GM21825 (cell line): ENCODE results near the gene IFI6.
"Not testable (repeated sequence)": the region's sequence is repeated elsewhere in the genome, so short reads cannot be mapped to it uniquely, and the experiment has no call there.

ENCODE experiments used
- ATAC-seq: cut with Tn5 transposase; IDR thresholded peaks from one replicate; pipeline ENCODE4 v1.9.1; 2021; ENCODE audit warnings: mild to moderate bottlenecking, moderate library complexity; ENCODE audit not compliant: unreplicated experiment

Gene IFI6

GRCh38 chr1:27671964-27672749 lies at the start of gene IFI6:
IFI6 (minus strand) TSS chr1:27672192; CDS start chr1:27669314, 2,878 bp downstream.
- peak; percentile 77 for ATAC-seq

GRCh38 chr1:27719286-27720251 lies 47.6 kb upstream of the IFI6 start:
- no peak for ATAC-seq

GRCh38 chr1:27716262-27716895 lies 44.4 kb upstream of the IFI6 start:
- ATAC-seq: no peak

- ATAC-seq: no peak
Observed at GRCh38 chr1:27713869-27714513, 42.0 kb upstream of the IFI6 start.

GRCh38 chr1:27713139-27713725 lies 41.2 kb upstream of the IFI6 start:
- no peak for ATAC-seq

- ATAC-seq: no peak
Observed at GRCh38 chr1:27710574-27710973, 38.6 kb upstream of the IFI6 start.

GRCh38 chr1:27705545-27705944 lies 33.6 kb upstream of the IFI6 start:
- ATAC-seq: no peak

GRCh38 chr1:27704958-27705357 lies 33.0 kb upstream of the IFI6 start:
- no peak for ATAC-seq

GRCh38 chr1:27696835-27697234 lies 24.8 kb upstream of the IFI6 start:
- ATAC-seq: not testable (repeated sequence)

- ATAC-seq: no peak
Observed at GRCh38 chr1:27690183-27690582, 18.2 kb upstream of the IFI6 start.

- ATAC-seq: peak; percentile 62
Observed at GRCh38 chr1:27689423-27690173, 17.6 kb upstream of the IFI6 start.

GRCh38 chr1:27687906-27688305 lies 15.9 kb upstream of the IFI6 start:
- ATAC-seq: no peak

- no peak for ATAC-seq
Observed at GRCh38 chr1:27686223-27686990, 14.4 kb upstream of the IFI6 start.

- ATAC-seq: no peak
Observed at GRCh38 chr1:27684176-27684575, 12.2 kb upstream of the IFI6 start.

GRCh38 chr1:27682351-27682944 lies 10.5 kb upstream of the IFI6 start:
- ATAC-seq: no peak

- ATAC-seq: not testable (repeated sequence)
Observed at GRCh38 chr1:27681580-27681979, 9.6 kb upstream of the IFI6 start.

- not testable (repeated sequence) for ATAC-seq
Observed at GRCh38 chr1:27680225-27680791, 8.3 kb upstream of the IFI6 start.

- no peak for ATAC-seq
Observed at GRCh38 chr1:27678747-27679146, 6.8 kb upstream of the IFI6 start.
